Uterus (tissue), 4 donors: Measurements from ENCODE around the gene CHRM3. TPM values are rescaled to one million over a fixed set of nuclear protein-coding genes. Genes with fewer than 3 reads are reported as not detected.

Source experiments
- DNase-seq, 2 donors: peaks; one replicate each; pipeline ENCODE4 v3.0.0-alpha.2; 2019 to 2020
- H3K27ac ChIP-seq, 2 donors: fragments of 200-600 bp; sonication (generic); 1 replicate in 1 of 2; 2 replicates in 1 of 2; pipeline ENCODE4 v1.5.1; 2016 to 2018
- H3K27me3 ChIP-seq, 2 donors: fragments of 200-600 bp; sonication (generic); one replicate each; pipeline ENCODE4 v1.5.1; 2018 to 2019; ENCODE audit warnings: control low read depth in 1 of 2
- H3K36me3 ChIP-seq, 2 donors: fragments of 200-600 bp; sonication (generic); one replicate each; pipeline ENCODE4 v1.5.1; 2019; ENCODE audit warnings: control low read depth in 1 of 2
- H3K4me1 ChIP-seq, 2 donors: fragments of 200-600 bp; sonication (generic); one replicate each; pipeline ENCODE4 v1.5.1; 2018 to 2019; ENCODE audit warnings: control low read depth in 1 of 2
- H3K4me3 ChIP-seq, 2 donors: fragments of 200-600 bp; sonication (generic); 1 replicate in 1 of 2; 2 replicates in 1 of 2; pipeline ENCODE4 v1.5.1; 2018 to 2019; ENCODE audit warnings: mild to moderate bottlenecking in 1 of 2
- H3K9me3 ChIP-seq, 2 donors: fragments of 200-600 bp; sonication (generic); one replicate each; pipeline ENCODE4 v1.5.1; 2019; ENCODE audit warnings: control low read depth in 1 of 2
- POLR2A ChIP-seq, 2 donors: fragments of 450-650 bp; IDR thresholded peaks; one replicate each; pipeline ENCODE4 v1.6.1; 2016; ENCODE audit warnings: antibody characterized with exemption in 2 of 2, mild to moderate bottlenecking in 1 of 2, moderate library complexity in 1 of 2
- intact Hi-C: fragments of 100-400 bp; cut with DNase I; formaldehyde crosslinking; loops from one replicate; pipeline ENCODE4 v1.15.1; 2023; ENCODE audit warnings: low total_unique reads
- total RNA-seq, 4 donors: library from RNA; depleted of rRNA in 3 of 4; stranded (reverse); fragments of >200 nt in 3 of 4; gene quantifications; one replicate each; pipeline versions ENCODE4 v1.1.0 to v1.2.4, GENCODE V29; 2014 to 2023
- TF ChIP-seq, protein P1 (sequence below), 4 experiments: fragments of 200-600 bp in 2 of 4; fragments of 450-650 bp in 2 of 4; sonication (generic) in 2 of 4; IDR thresholded peaks; one replicate each; pipeline ENCODE4 v1.5.1; 2016 to 2019; ENCODE audit warnings: antibody characterized with exemption in 4 of 4, mild to moderate bottlenecking in 2 of 4, moderate library complexity in 1 of 4
- donor health status: DM: yes; HTN: yes; CAD: no.

CHRM3 gene
- total RNA-seq, 4 donors from 2014 or later: 8.3 to 47.1 (median 15.7) TPM

DNA sequence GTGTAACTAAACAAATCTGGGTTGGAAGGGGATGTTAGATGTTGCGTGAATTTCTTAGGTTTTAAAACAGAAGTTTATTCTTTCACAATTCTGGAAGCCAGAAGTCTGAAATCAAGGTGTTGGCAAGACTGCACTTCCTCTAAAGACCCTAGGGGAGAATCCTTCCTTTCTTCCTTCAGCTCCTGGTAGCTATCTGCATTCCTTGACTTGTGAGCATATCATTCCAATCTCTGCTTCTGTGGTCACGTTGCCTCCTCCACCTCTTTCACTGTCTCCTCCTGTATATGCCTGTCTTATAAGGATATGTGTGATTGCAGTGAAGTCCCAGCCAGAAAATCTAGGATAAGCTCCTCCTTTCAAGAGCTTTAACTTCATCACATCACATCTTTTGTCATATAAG is 7.7 kb downstream of the CHRM3 start:
- no peaks in the 10 kb centered on the region for H3K36me3 ChIP-seq
- no peak for TF ChIP-seq POLR2A (IDR thresholded peaks at IDR 0.05)
- TF ChIP-seq, protein P1, sequence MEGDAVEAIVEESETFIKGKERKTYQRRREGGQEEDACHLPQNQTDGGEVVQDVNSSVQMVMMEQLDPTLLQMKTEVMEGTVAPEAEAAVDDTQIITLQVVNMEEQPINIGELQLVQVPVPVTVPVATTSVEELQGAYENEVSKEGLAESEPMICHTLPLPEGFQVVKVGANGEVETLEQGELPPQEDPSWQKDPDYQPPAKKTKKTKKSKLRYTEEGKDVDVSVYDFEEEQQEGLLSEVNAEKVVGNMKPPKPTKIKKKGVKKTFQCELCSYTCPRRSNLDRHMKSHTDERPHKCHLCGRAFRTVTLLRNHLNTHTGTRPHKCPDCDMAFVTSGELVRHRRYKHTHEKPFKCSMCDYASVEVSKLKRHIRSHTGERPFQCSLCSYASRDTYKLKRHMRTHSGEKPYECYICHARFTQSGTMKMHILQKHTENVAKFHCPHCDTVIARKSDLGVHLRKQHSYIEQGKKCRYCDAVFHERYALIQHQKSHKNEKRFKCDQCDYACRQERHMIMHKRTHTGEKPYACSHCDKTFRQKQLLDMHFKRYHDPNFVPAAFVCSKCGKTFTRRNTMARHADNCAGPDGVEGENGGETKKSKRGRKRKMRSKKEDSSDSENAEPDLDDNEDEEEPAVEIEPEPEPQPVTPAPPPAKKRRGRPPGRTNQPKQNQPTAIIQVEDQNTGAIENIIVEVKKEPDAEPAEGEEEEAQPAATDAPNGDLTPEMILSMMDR (IDR thresholded peaks at IDR 0.05): no peak
- intact Hi-C loops: no loop called here
- H3K27ac ChIP-seq: no peak overlapping the region
- no peaks in the 10 kb centered on the region for H3K9me3 ChIP-seq
- H3K27me3 ChIP-seq: no peaks in the 10 kb centered on the region
- DNase-seq: no peak
- no peaks in the 10 kb centered on the region for H3K4me1 ChIP-seq
- H3K4me3 ChIP-seq: no peak overlapping the region

DNA sequence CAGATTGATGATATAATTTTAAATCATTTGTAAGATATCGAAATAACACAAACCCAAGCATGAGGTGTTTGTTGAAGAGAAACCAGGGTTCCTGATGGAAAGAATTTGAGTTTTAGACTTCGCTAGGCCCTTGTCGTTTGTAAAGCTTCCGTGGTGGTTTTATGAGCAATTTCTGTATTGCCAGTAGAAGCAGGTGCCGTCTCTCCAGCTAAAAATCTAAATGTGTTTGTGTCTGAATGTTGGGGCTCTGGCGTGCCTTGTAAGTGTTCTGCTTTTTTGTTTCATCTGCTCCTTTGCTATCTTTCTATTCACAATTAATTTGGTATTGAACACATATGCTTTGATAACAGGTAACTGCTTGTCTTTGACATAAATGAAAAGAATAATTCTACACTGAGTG is 27.5 kb downstream of the CHRM3 start:
- DNase-seq: no peak
- H3K4me1 ChIP-seq: no peaks in the 10 kb centered on the region
- no peaks in the 10 kb centered on the region for H3K27me3 ChIP-seq
- no peak for TF ChIP-seq POLR2A (IDR thresholded peaks at IDR 0.05)
- TF ChIP-seq, protein P1 (IDR thresholded peaks at IDR 0.05): no peak
- no peak overlapping the region for H3K4me3 ChIP-seq
- H3K36me3 ChIP-seq: no peaks in the 10 kb centered on the region
- intact Hi-C loops: no loop called here
- no peak overlapping the region for H3K27ac ChIP-seq
- no peaks in the 10 kb centered on the region for H3K9me3 ChIP-seq

DNA sequence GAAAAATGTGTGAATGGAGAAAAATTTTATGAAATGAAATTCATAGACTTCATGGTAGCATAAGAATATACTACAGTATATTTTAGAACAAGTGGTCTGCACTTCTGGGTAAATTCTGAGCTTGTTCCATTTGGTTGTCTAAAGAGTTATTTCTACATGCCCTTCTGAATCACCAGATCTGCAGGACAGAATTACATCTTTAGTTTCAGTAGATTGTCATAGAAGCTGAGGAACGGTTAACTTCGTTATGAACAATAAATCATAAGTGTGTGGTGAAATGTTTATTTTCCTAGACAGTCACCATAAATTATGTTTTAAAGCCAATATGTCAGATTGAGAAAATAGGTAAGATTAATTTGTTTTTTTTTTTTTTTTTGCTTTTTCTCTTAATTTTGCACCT is 30.9 kb downstream of the CHRM3 start:
- no peak for DNase-seq
- Histone ChIP-seq H3K4me1 (no peaks in the 10 kb centered on the region), H3K36me3 (no peaks in the 10 kb centered on the region), H3K27me3 (no peaks in the 10 kb centered on the region), H3K9me3 (no peaks in the 10 kb centered on the region), H3K4me3 (no peak overlapping the region), H3K27ac (no peak overlapping the region)
- TF ChIP-seq POLR2A (IDR thresholded peaks at IDR 0.05): no peak
- TF ChIP-seq, protein P1 (IDR thresholded peaks at IDR 0.05): no peak
- intact Hi-C loops: no loop called here

DNA sequence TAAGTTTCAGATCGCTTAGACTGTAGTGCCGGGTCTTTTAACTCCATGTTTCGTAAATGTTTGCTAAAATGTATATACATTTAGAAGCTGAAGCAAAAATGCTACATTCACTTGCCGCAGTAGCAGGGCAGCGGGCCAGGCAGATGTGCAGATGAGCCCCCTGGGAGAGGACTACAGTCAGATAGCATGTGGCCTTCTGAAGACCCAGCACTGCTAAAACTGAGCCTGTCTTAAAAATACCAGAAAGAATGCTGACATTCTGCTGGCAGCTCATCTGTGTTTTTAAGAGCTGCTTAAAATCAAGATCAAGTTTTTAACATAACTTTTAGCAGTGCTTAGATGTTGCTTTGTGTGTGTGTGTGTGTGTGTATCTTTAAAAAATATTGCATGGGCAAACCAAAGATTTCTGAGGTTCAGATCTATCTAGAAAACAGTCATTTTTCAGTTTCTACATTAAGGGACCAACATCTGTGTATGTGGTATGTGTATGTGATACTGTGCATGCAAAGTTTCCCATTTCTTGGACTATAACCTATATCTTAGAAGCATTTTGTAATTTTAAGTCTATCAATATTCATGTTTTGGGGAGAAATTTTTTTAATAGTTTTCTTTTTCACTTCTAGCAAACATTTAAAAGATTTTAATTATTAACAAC is 31.7 kb downstream of the CHRM3 start:
- no peaks in the 10 kb centered on the region for H3K4me1 ChIP-seq
- H3K27ac ChIP-seq: no peak overlapping the region
- no peaks in the 10 kb centered on the region for H3K36me3 ChIP-seq
- no peak for DNase-seq
- TF ChIP-seq POLR2A (IDR thresholded peaks at IDR 0.05): no peak
- TF ChIP-seq, protein P1 (IDR thresholded peaks at IDR 0.05): no peak
- no peaks in the 10 kb centered on the region for H3K27me3 ChIP-seq
- H3K9me3 ChIP-seq: no peaks in the 10 kb centered on the region
- intact Hi-C loops: no loop called here
- H3K4me3 ChIP-seq: no peak overlapping the region

DNA sequence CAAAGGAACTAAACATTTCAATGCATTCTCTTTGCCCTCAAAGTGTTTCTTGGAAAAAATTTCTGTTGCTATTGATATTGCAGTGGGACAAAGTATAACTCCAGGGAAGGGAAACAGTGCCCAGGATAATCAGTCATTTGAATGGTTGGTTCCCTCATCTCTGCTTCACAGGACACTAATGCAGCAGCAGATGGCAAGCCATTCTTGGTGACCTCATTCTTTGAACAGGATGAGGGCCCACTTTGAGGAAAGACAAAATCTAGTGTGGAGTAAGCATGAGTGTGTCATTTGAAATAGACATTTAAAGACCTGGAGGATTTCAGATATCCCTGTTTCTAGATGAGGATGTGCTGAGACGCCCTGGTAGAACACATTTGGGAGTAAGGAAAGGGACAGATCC is 32.3 kb downstream of the CHRM3 start:
- Histone ChIP-seq H3K27ac (no peak overlapping the region), H3K4me1 (no peaks in the 10 kb centered on the region)

More for the DNA sequence above, 32.3 kb downstream of the CHRM3 start:
- intact Hi-C loops: no loop called here
- TF ChIP-seq, protein P1 (IDR thresholded peaks at IDR 0.05): no peak
- TF ChIP-seq POLR2A (IDR thresholded peaks at IDR 0.05): no peak
- H3K9me3 ChIP-seq: no peaks in the 10 kb centered on the region
- DNase-seq: no peak
- H3K27me3 ChIP-seq: no peaks in the 10 kb centered on the region
- no peak overlapping the region for H3K4me3 ChIP-seq
- no peaks in the 10 kb centered on the region for H3K36me3 ChIP-seq
